SHP77 (cell line): ENCODE data around the gene FSTL4.
"Not testable (repeated sequence)": the region's sequence is repeated elsewhere in the genome, so short reads cannot be mapped to it uniquely, and the experiment has no call there.

Experiments
- DNase-seq, 2 experiments: peaks; one replicate each; lab custom pipeline; 2025; lab: John Stamatoyannopoulos, UW

The FSTL4 gene

GRCh38 chr5:133456933-133457402, 155.4 kb downstream of the FSTL4 start:
- no peak for DNase-seq

GRCh38 chr5:133455676-133456075, 156.7 kb downstream of the FSTL4 start:
- DNase-seq: no peak

- DNase-seq: no peak
These were observed 157.9 kb downstream of the FSTL4 start for GRCh38 chr5:133454442-133454841.

- no peak for DNase-seq
These were observed 158.5 kb downstream of the FSTL4 start for GRCh38 chr5:133453831-133454230.

GRCh38 chr5:133453084-133453780, 159.1 kb downstream of the FSTL4 start:
- DNase-seq: no peak

GRCh38 chr5:133451926-133452325, 160.4 kb downstream of the FSTL4 start:
- no peak for DNase-seq

- no peak for DNase-seq
These were observed 162.1 kb downstream of the FSTL4 start for GRCh38 chr5:133450286-133450685.

GRCh38 chr5:133449181-133449580, 163.2 kb downstream of the FSTL4 start:
- no peak for DNase-seq

- DNase-seq: no peak
These were observed 165.9 kb downstream of the FSTL4 start for GRCh38 chr5:133446440-133446839.

- no peak for DNase-seq
These were observed 166.6 kb downstream of the FSTL4 start for GRCh38 chr5:133445744-133446143.

GRCh38 chr5:133445204-133445603, 167.1 kb downstream of the FSTL4 start:
- not testable (repeated sequence) for DNase-seq

GRCh38 chr5:133444711-133445110, 167.6 kb downstream of the FSTL4 start:
- DNase-seq: no peak

- no peak for DNase-seq
These were observed 171.1 kb downstream of the FSTL4 start for GRCh38 chr5:133441166-133441815.

- no peak for DNase-seq
These were observed 171.8 kb downstream of the FSTL4 start for GRCh38 chr5:133440467-133441115.

GRCh38 chr5:133439859-133440258, 172.5 kb downstream of the FSTL4 start:
- DNase-seq: no peak

- DNase-seq: no peak
These were observed 173.9 kb downstream of the FSTL4 start for GRCh38 chr5:133438487-133438886.

GRCh38 chr5:133434336-133434735, 178.0 kb downstream of the FSTL4 start:
- DNase-seq: no peak

- no peak for DNase-seq
These were observed 178.7 kb downstream of the FSTL4 start for GRCh38 chr5:133433641-133434040.

GRCh38 chr5:133432956-133433532, 179.3 kb downstream of the FSTL4 start:
- no peak for DNase-seq

GRCh38 chr5:133431326-133431865, 180.9 kb downstream of the FSTL4 start:
- DNase-seq: no peak

GRCh38 chr5:133430095-133430494, 182.2 kb downstream of the FSTL4 start:
- DNase-seq: no peak

- no peak for DNase-seq
These were observed 183.3 kb downstream of the FSTL4 start for GRCh38 chr5:133429046-133429445.
